Stimulated activated CD4-positive, alpha-beta T cell treated with anti-CD3 and anti-CD28 coated beads, TNF-alpha, amount 100 ng/mL, for 24 hours (primary cell): ENCODE data around the gene BBLN.

Experiments used
- DNase-seq, 3 experiments: peaks; one replicate each; pipeline ENCODE4 v3.0.0-alpha.2; 2020; ENCODE audit warnings: low read depth in 3 of 3

BBLN gene

DNA sequence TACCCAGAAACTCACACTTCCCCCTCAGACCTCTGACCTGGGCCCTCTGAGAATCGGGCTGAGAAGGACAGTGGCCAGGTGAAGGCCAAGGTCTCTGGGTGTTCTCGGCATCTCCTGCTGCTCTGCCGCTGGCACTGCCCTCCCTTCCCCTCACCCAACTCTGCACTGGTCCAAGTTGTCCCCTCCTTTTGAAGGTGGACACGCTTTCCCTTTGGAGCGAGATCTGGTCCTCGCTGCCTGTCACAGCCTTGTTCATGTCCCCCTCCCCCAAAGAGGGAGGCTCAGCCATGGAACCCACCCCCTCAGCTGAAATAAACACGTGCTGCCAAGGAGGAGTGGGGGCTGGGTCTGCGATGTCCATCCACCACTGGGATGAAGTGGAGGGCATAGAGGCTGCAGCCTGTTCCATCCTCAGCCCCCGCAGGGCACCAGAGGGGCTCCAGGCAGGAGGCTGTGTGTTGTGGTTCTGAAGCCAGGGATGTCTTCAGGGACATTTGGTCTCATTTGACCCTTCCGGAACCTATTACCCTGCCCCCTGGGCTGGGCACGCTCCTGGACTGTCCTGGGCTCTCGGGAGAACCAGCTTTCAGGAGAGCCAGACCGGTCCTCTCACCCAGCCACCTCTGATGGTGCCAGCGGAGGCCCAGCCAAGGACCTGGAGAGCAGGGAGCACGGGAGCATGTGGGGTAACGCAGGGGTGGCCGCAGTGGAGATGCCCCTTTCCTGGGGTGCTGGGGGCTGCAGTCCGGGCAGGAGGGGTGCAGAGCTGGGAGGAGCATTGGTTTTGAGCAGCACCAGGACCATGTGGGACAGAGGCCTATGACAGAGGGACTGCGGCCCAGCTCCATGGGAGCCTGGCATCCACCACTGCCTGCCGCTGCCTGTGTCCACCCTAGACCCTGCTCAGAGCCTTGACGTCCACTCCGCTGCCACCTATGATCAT, 15.6 kb upstream of the BBLN start:
- DNase-seq: no peak

DNA sequence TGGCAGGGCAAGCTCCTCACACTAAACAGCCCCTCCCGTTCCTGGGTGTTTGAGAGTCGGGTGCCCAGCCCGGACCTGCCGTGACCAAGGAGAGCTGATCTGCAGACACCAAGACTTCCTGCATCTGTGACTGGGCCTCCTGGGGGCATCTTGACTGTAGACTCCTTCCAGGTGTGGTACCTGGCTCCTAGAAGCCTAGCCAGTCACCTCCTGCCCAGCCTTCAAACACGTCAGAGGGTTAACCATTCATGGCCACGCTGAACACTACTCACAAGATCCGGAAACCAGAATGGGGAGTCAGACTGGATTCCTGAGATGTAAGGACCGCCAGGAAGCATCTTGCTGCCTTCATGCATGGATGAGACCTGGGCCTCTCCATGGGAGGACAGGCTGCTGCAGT, 14.5 kb upstream of the BBLN start:
- DNase-seq: no peak

DNA sequence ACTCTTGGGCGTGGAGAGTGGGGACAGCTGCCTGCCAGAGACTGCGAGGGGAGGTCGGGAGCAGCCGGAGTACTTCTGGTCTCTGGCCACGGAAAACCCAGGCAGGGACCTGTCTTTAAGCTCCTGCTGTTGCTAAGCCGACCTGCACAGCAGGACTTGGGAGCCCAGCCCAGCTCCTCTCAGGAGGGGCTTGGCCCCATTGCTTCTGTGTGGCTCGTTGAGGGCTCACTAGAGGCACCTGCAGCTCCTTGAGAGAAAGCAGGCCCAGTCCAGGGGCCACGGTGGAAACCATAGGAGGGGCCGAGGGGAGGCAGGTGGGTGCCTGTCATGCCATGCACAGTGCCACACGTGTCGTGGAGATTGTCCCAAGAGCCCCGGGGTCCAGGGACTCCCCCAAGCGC, 14.1 kb upstream of the BBLN start:
- DNase-seq: no peak

DNA sequence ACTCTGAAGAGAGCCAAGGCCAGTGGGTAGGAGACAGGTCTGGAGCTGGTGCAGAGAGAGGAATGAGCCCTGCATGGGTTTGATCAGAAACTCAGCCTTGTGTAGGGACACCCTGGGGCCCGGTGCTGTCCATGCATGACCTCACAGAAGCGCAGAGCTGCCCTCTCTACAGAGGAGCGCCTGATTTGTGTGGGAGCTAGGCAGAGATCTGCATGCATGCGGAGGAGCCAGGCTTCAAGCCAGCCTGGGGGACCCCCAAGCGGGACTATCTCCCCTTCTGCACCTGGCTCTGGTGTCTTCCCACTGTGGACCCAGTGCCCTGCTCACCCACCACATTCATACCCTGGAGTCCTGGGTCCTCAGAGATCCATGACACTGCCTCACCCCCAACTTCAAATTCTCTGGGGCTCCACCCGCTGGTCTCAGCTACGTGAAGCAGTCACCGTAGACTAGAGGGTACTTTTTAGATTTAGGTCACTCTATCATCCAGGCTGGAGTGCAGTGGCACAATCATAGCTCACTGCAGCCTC, 13.4 kb upstream of the BBLN start:
- no peak for DNase-seq

DNA sequence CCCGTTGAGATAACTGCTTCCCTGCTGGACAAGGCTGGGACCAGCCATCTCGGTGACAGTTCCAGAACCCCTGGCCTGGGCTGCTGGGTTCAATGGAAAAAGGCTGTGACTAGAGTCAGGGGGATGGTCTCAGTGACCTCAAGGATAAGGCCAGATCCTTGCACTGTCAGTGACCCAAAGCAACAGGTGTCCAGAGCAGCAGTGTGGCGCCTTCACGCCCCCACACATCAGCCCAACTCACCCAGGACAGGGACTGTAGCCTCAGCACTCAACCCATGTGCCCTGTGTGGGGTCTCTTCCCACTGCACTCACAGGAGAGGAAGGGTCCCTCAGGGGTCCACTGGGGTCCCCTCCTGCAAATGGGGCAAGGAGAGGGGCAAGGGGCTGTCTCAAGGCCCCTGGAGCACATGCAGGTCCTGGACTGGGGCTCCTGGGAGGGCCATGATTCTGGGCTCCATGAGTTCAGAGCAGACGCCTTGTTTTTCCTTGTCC, 11.5 kb upstream of the BBLN start:
- DNase-seq: no peak

DNA sequence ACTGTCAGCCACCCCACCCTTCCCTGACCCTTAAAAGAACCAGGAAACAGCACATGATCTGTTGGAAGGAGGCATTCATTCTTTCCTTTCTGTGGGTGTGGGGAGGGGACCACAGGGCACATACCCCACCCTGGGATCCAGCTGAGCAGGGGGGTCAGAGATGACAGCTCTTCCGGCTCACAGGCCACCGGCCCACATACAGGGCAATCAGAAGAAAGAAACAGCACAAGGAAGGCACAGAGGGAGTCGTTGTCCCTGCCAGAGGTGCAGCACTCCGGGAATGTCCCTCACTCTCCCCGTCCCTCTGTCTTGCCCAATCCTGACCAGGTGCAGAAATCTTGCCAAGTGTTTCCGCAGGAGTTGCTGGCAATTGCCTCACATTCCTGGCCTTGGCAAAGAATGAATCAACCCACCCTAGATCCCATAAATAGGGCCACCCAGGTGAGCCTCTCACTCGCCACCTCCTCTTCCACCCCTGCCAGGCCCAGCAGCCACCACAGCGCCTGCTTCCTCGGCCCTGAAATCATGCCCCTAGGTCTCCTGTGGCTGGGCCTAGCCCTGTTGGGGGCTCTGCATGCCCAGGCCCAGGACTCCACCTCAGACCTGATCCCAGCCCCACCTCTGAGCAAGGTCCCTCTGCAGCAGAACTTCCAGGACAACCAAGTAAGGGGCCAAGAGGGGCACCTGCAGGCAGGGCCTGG, 10.9 kb upstream of the BBLN start, which contains the start of gene LCN2:
TSS of gene LCN2 (plus strand) at position 453 of the 701 bp plus-strand sequence. CDS start at position 526, 73 bp downstream.
- no peak for DNase-seq

DNA sequence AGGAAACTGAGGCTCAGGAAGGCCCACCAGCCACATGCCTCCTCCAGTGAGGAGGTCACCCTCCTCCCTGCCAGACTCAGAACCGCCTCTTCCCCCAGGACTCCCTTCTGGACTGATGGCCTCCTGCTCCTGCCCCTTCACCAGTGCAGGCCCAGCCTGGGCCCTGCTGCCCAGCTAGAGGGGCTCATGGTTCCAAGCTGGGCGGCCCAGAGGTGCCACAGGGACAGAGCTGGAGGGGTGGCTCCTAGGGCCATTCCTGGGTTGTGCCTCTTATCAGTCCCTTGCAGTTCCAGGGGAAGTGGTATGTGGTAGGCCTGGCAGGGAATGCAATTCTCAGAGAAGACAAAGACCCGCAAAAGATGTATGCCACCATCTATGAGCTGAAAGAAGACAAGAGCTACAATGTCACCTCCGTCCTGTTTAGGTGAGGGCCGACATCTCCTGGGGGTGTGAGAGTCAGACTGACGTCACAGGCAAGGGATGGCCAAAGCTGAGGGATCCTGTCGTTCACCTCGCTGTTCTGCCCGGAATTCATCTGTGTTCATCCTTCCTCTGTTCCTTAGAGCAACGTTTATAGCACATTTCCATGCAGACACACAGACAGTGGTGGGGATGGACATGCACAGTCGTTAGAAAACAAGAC, 10.0 kb upstream of the BBLN start:
- DNase-seq: no peak

DNA sequence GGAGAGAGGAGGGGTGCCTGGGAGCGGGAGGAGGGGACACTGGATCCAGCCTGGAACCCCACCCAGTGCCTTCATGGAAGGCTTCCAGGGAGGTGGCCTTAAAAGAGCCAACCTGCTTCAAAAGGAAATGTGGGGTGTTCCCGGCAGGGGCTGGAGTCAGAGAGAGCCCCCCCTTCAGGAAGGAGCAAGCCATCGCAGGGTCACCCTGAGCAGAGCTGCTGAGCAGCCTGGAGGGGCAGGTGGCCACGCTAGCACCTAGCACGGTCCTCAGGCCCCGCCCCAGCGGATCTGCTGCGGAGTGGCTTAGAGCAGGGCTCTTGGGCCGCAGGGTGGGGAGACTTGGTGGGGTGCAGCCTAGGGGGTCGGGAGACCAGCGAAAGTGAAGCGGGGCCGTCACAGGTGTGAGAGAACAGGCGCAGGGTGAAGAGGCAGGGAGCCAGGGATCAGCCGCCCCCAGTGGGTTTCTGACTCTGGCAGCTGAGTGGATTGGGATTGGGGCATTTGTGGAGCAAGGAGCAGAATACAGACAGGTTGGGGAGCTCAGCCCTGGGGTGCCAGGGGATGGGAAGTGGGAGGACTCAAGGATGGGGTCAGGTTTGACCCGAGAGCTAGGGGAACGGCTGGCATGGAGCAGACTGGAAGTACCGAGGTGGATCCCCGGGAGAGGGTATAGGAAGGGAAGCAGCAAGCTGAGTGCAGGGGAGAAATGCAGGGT, 9.3 kb upstream of the BBLN start:
- DNase-seq: no peak

DNA sequence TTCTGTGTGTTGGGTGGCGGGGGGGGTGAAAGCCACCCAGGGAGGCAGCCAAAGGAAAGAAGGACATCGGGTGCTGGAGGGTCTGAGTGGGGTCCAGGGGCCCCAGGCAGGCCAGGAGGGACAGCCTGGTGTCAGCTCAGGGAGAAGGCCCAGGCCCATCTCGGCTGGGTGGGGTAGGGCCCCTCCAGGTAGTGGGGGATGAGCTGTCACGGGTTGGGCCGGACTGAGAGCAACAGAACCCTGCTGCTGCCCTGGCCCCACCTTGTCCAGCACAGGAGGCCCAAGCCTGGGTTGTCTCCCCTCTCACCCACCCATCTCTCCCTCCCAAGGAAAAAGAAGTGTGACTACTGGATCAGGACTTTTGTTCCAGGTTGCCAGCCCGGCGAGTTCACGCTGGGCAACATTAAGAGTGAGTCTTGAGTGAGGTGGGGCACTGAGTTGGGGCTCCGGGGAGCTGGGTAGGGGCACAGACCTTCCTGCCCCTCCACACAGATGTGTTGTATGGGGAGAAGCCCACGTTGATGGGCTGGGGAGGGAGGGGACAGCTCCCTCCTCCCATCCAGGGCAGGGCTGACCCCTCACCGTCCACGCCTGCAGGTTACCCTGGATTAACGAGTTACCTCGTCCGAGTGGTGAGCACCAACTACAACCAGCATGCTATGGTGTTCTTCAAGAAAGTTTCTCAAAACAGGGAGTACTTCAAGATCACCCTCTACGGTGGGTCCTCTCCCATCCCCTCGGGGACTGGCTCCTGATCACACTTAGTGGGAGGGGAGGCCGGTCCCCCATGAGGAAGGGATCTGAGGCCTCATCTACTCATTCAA, 8.5 kb upstream of the BBLN start:
- DNase-seq: no peak

DNA sequence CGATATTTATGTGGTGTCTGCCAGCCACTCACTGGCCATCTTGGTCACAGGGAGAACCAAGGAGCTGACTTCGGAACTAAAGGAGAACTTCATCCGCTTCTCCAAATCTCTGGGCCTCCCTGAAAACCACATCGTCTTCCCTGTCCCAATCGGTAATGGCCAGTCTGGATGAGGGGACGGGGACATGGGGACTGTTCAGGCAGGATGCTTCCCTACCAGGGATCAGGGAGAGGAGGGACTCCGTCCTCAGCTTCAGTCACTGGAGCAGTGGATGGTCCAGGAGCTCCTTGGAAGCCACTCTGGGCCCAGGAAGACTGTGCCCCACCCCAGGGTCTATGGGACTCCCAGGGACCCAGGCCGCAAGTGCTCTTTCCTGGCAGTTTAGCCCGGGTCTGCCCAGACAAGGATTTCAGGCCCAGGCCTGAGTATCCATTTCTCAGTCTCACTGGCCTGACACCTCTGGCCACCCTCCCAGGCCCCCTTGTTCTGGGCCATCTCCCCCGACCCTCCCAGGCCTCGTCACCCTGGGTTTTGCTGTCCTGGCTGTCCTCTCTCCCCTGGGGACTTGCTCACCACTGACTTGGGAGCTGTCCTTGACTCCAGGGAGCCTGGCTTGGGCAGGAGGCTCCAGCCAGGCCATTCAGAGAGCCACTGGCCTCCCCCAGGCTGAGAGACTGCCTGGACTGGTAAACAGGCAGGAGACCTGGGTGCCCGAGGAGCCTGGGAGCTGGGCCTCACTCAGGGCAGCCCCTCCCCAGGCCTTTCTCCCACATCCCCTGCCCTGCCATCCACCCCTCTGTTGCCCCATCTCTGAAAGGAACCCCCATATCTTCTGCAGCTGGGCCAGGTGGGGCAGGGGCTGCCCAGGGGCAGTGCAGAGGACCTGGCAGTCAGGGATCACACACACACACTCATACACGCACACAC, 7.7 kb upstream of the BBLN start:
- no peak for DNase-seq

DNA sequence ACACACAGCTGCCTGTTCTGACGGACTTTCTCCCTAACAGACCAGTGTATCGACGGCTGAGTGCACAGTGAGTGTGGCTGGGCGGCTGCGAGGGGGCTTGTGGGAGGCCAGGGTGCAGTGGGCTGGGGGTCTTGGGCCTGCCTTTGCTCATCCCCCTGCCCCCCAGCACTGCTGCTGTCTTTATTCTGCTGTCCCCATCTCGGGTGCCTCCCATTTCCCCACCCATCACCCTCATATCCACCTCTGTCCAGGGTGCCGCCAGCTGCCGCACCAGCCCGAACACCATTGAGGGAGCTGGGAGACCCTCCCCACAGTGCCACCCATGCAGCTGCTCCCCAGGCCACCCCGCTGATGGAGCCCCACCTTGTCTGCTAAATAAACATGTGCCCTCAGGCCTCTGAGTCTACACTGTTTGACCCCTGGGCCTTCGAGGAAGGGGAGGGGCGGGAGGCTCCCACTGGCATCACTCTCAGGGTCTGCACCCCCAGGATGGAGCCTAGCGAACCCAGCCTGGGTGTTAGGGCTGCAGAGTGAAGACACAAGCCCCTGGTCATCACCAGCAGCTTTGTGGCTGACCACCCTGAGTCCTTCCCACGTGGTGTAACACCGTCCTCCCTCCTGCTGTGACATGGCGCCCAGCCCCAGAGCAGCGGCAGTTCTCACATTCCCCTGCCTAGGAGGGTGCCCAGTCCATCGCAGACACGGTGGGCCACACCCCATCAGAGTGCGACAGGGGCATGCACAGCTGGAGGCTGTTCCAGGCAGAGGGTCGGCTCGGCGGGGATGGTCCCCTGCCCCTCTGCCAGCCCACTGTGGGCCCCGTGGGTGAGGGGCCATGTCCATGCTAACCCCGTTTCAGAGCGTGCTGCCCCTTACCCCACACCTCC, 6.8 kb upstream of the BBLN start:
- DNase-seq: no peak

DNA sequence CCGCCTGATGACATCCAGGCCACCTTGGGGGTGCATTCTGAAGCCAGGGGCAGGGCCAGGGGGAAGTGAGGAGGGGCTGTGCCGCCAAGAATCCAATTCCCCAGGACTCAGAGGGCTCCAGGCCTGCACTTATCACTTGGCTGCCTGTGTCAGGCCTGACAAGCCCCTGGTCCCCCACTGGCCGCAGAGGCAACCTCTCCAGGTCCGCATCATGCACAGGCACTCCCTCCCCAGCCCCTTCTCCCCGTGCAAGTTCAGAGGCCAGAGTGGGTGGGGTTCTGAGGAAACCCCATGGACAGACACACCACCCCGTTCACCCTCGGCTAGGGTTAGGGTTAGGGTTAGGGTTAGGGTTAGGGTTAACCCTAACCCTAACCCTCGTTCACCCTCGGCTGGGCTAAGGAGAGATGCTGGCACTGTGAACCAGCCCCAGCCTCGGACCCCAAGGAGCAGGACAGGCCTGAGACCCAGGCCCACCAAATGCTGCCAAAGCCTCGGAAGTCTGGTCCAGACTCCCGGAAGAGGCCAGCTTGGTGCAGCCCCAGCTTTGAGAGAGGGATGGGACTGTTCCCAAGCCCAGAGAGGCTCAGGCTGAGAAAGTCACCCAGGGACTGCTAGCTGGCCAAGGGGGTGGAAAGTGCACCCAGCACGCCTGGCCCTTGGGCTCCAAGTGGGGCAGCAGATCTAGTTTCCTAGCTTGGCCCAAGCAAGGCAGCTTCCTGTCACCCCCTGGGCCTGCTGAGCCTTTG, 5.9 kb upstream of the BBLN start:
- no peak for DNase-seq

DNA sequence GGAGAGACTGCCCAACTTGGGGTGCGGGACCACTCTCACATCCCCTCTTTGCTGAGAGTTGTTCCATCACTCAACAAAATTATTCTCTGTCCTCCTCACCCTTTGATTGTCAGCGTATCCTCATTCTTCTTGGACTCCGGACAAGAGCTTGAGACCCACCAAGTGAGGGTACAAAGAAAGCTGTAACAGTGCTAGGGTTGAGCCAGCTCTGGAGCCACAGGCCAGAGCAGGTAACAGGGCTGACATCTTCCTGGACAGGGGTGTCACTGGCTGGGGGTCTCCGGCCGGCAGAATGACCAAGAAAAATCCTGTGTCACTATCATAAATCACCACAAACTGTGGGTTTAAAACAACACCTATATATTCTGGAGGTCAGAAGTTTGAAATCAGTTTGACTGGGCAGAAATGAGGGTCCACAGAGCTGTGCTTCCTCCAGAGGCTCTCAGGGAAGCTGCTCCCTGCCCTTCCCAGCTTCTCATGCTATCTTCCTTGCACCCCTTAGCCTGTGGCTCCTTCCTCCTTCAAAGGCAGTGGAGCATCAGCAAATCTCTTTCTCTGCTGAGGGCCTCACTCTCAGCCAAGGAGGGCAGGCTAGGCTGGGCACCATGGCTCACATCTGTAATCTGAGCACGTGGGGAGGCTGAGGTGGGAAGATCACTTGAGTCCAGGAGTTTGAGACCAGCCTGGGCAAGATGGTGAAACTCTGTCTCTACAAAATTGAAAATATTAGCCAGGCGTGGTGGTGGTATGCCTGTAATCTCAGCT, 4.1 kb upstream of the BBLN start:
- no peak for DNase-seq

DNA sequence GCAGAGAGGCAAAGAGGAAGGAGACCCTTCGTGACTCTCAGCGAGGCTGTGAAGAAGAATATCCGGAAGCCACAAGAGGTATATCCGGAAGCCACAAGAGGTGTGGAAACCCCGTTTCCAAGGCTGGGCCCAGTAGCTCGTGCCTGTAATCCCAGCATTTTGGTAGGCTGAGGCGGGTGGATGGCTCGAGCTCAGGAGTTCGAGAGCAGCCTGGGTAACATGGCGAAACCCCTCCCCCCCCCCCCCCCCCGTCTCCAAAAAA, 612 bp upstream of the BBLN start:
- peak in 2 of 3 experiments; percentile 6 to 30 for DNase-seq

DNA sequence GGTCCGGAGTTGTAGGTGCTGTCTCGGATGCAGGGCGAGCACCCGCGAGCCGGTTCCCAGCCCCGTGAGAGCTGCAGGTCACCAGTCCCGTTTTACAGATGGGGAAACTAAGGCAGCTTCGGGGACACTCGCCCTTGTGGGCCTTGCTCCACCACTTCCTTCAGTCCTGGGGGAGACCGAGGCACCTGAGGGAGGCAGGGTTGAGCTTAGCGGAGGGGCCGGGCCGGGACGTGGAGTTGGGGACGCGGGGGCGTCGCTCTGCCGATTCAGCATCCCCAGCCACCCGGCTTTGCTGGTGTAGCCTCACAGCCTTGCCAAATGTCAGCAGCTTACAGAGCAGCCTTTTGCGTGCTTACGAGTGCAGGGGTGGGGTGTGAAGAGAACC, 530 bp downstream of the BBLN start:
- peak; percentile 21 to 58 (median 24) for DNase-seq

DNA sequence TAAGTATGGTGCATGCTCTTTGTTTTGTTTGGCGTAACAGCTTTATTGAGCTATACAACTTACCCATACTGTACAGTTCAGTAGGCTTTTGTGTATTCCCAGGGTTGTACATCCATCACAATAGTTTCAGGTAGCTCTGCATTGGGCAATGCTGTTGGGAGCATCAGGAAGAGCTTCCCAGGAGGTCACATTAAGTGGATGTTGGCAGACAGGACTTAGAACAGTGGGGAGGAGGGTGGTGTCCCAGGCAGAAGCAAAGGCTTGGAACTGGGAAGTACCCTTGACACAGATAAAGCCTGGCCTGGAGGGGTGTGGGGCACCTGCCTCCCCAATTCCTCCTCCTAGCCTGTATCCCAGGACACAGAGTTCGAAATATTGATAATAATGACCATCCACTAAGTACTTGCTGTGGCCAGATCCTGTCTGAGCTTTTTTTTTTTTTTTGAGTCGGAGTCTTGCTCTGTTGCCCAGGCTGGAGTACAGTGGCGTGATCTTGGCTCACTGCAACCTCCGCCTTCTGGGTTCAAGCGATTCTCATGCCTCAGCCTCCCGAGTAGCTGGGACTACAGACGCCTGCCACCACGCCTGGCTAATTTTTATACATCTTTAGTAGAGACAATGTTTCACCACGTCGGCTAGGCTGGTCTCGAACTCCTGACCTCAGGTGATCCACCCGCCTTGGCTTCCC, 1.3 kb downstream of the BBLN start:
- DNase-seq: no peak
